Measurements from ENCODE around the gene FOSL1. TPM values are rescaled to one million over a fixed set of nuclear protein-coding genes. Genes with fewer than 3 reads are reported as not detected.
A peak's percentile ranks its signal among the peaks of the same experiment; 100 is the strongest.

FOSL1 gene
- total and polyA plus RNA-seq, 4 experiments from 2014 or later = 0.39 to 0.81 (median 0.79) TPM; not detected in 1

GRCh38 chr11:65870307-65870658 lies 29.9 kb downstream of the FOSL1 start:
- Histone ChIP-seq H3K9me3 (ENCODE audit: control insufficient read depth in 1 of 2, low read length in 2 of 2) (no peaks in the 10 kb centered on the region), H3K36me3 (ENCODE audit: insufficient read depth, low read length) (peaks cover 9% of the 10 kb centered on the region), H3K27ac (ENCODE audit: low read depth, low read length) (no peak overlapping the region), H3K4me3 (ENCODE audit: low read length in 2 of 2) (no peak overlapping the region), H3K4me1 (ENCODE audit: insufficient read depth, low read length) (peaks cover 20% of the 10 kb centered on the region), H3K27me3 (ENCODE audit: insufficient read depth, low read length) (no peaks in the 10 kb centered on the region)
- ChIA-PET POLR2A (ENCODE audit: partially characterized antibody) (interaction anchor here (1.5 to 11.3 kb wide), 4 partner anchors 8 to 20 kb away, joined by 4 to 222 read pairs (median 7); partner anchors contain the start of genes CCDC85B, CFL1 and MUS81), CTCF (ENCODE audit: partially characterized antibody) (interaction anchor here (1.1 to 2.4 kb wide), 4 partner anchors 15 to 118 kb away, joined by 3 to 20 read pairs (median 5); partner anchors contain the start of gene FIBP)
- Mint-ChIP-seq H3K27ac (peak overlapping the region in 2 of 7 donors; percentile 38 to 82), H3K4me1 (peaks cover 7 to 41% (median 23%) of the 10 kb centered on the region in 4 donors), H3K9me3 (no peaks in the 10 kb centered on the region), H3K4me3 (peak overlapping the region in 1 of 8 donors; percentile 57), H3K27me3 (no peaks in the 10 kb centered on the region), H3K36me3 (peaks cover 4 to 15% of the 10 kb centered on the region in 2 donors)
- intact Hi-C loops (cut with micrococcal nuclease) = no loop called here
- DNase-seq = no peak

GRCh38 chr11:65869643-65870306 lies 30.4 kb downstream of the FOSL1 start:
- Histone ChIP-seq H3K4me3 (ENCODE audit: low read length in 2 of 2) (no peak overlapping the region), H3K36me3 (ENCODE audit: insufficient read depth, low read length) (peaks cover 14% of the 10 kb centered on the region), H3K27me3 (ENCODE audit: insufficient read depth, low read length) (no peaks in the 10 kb centered on the region), H3K4me1 (ENCODE audit: insufficient read depth, low read length) (peaks cover 20% of the 10 kb centered on the region), H3K27ac (ENCODE audit: low read depth, low read length) (no peak overlapping the region), H3K9me3 (ENCODE audit: control insufficient read depth in 1 of 2, low read length in 2 of 2) (no peaks in the 10 kb centered on the region)
- Mint-ChIP-seq H3K27me3 (no peaks in the 10 kb centered on the region), H3K4me3 (peak overlapping the region in 1 of 8 donors; percentile 9), H3K4me1 (peaks cover 7 to 41% (median 23%) of the 10 kb centered on the region in 4 donors), H3K27ac (no peak overlapping the region), H3K36me3 (peaks cover 8 to 19% of the 10 kb centered on the region in 2 donors), H3K9me3 (no peaks in the 10 kb centered on the region)
- intact Hi-C loops (cut with micrococcal nuclease) = no loop called here
- POLR2A ChIA-PET (ENCODE audit: partially characterized antibody) = interaction anchor here (0.9 to 11.3 kb wide), 7 partner anchors 9 to 255 kb away, joined by 3 to 222 read pairs (median 4); partner anchors contain the start of genes CCDC85B, CFL1, FIBP and MUS81
- CTCF ChIA-PET (ENCODE audit: partially characterized antibody) = interaction anchor here (0.8 to 2.4 kb wide), 5 partner anchors 9 to 19 kb away, joined by 3 to 20 read pairs (median 13); partner anchors contain the start of genes FIBP and MUS81
- no peak for DNase-seq

- CTCF ChIA-PET (ENCODE audit: partially characterized antibody) = interaction anchor here (0.7 to 2.4 kb wide), 5 partner anchors 8 to 1299 kb away, joined by 3 to 20 read pairs (median 5); partner anchors contain the start of genes FIBP and MUS81
- Mint-ChIP-seq H3K9me3 (no peaks in the 10 kb centered on the region), H3K4me1 (peaks cover 7 to 39% (median 23%) of the 10 kb centered on the region in 4 donors), H3K27me3 (no peaks in the 10 kb centered on the region), H3K4me3 (no peak overlapping the region), H3K27ac (peak overlapping the region in 2 of 7 donors; percentile 36 to 86), H3K36me3 (peaks cover 8 to 25% of the 10 kb centered on the region in 2 donors)
- Histone ChIP-seq H3K4me1 (ENCODE audit: insufficient read depth, low read length) (peaks cover 14% of the 10 kb centered on the region), H3K4me3 (ENCODE audit: low read length in 2 of 2) (no peak overlapping the region), H3K27ac (ENCODE audit: low read depth, low read length) (no peak overlapping the region), H3K9me3 (ENCODE audit: control insufficient read depth in 1 of 2, low read length in 2 of 2) (no peaks in the 10 kb centered on the region), H3K27me3 (ENCODE audit: insufficient read depth, low read length) (no peaks in the 10 kb centered on the region), H3K36me3 (ENCODE audit: insufficient read depth, low read length) (peaks cover 23% of the 10 kb centered on the region)
- intact Hi-C loops (cut with micrococcal nuclease) = no loop called here
- DNase-seq = no peak
- POLR2A ChIA-PET (ENCODE audit: partially characterized antibody) = interaction anchor here (0.9 to 11.3 kb wide), 9 partner anchors 10 to 254 kb away, joined by 3 to 222 read pairs (median 4); partner anchors contain the start of genes CCDC85B, CFL1, FIBP and MUS81
Observed at GRCh38 chr11:65868907-65869306, 31.3 kb downstream of the FOSL1 start.

GRCh38 chr11:65868076-65868667 lies 32.0 kb downstream of the FOSL1 start:
- POLR2A ChIA-PET (ENCODE audit: partially characterized antibody) = interaction anchor here (0.9 to 11.3 kb wide), 5 partner anchors 9 to 60 kb away, joined by 3 to 222 read pairs (median 10); partner anchors contain the start of genes CCDC85B, CFL1 and MUS81
- Histone ChIP-seq H3K4me3 (ENCODE audit: low read length in 2 of 2) (no peak overlapping the region), H3K27me3 (ENCODE audit: insufficient read depth, low read length) (no peaks in the 10 kb centered on the region), H3K9me3 (ENCODE audit: control insufficient read depth in 1 of 2, low read length in 2 of 2) (no peaks in the 10 kb centered on the region), H3K27ac (ENCODE audit: low read depth, low read length) (no peak overlapping the region), H3K36me3 (ENCODE audit: insufficient read depth, low read length) (peaks cover 30% of the 10 kb centered on the region), H3K4me1 (ENCODE audit: insufficient read depth, low read length) (peaks cover 11% of the 10 kb centered on the region)
- peak in 2 of 5 donors; percentile 30 to 56 for DNase-seq
- no peak overlapping the region for H3K4me3 Mint-ChIP-seq
- CTCF ChIA-PET (ENCODE audit: partially characterized antibody) = interaction anchor here (1.8 to 2.4 kb wide), 2 partner anchors 8 to 17 kb away, joined by 13 to 20 read pairs; partner anchors contain the start of gene MUS81
- intact Hi-C loops (cut with micrococcal nuclease) = no loop called here
- peak overlapping the region in 3 of 7 donors; percentile 31 to 55 (median 52) for H3K27ac Mint-ChIP-seq
- H3K4me1 Mint-ChIP-seq = peaks cover 7 to 32% (median 20%) of the 10 kb centered on the region in 4 donors
- H3K36me3 Mint-ChIP-seq = peaks cover 11 to 27% of the 10 kb centered on the region in 2 donors
- H3K27me3 Mint-ChIP-seq = no peaks in the 10 kb centered on the region
- no peaks in the 10 kb centered on the region for H3K9me3 Mint-ChIP-seq

- POLR2A ChIA-PET (ENCODE audit: partially characterized antibody) = interaction anchor here (1.3 to 11.3 kb wide), 4 partner anchors 8 to 23 kb away, joined by 5 to 222 read pairs (median 10); partner anchors contain the start of genes CCDC85B, CFL1, FIBP and MUS81
- CTCF ChIA-PET (ENCODE audit: partially characterized antibody) = interaction anchor here (1.8 to 2.4 kb wide), 3 partner anchors 8 to 18 kb away, joined by 5 to 20 read pairs (median 13); partner anchors contain the start of gene MUS81
- peak overlapping the region in 1 of 7 donors; percentile 46 for H3K27ac Mint-ChIP-seq
- Histone ChIP-seq H3K27me3 (ENCODE audit: insufficient read depth, low read length) (no peaks in the 10 kb centered on the region), H3K4me3 (ENCODE audit: low read length in 2 of 2) (no peak overlapping the region), H3K9me3 (ENCODE audit: control insufficient read depth in 1 of 2, low read length in 2 of 2) (no peaks in the 10 kb centered on the region), H3K4me1 (ENCODE audit: insufficient read depth, low read length) (peaks cover 8% of the 10 kb centered on the region), H3K27ac (ENCODE audit: low read depth, low read length) (no peak overlapping the region), H3K36me3 (ENCODE audit: insufficient read depth, low read length) (peaks cover 37% of the 10 kb centered on the region)
- H3K4me1 Mint-ChIP-seq = peaks cover 6 to 32% (median 18%) of the 10 kb centered on the region in 4 donors
- no peaks in the 10 kb centered on the region for H3K27me3 Mint-ChIP-seq
- peaks cover 16 to 33% of the 10 kb centered on the region in 2 donors for H3K36me3 Mint-ChIP-seq
- intact Hi-C loops (cut with micrococcal nuclease) = no loop called here
- no peak for DNase-seq
- no peaks in the 10 kb centered on the region for H3K9me3 Mint-ChIP-seq
- no peak overlapping the region for H3K4me3 Mint-ChIP-seq
Observed at GRCh38 chr11:65867284-65868071, 32.7 kb downstream of the FOSL1 start.

GRCh38 chr11:65866509-65867283 lies 33.5 kb downstream of the FOSL1 start:
- intact Hi-C loops (cut with micrococcal nuclease) = no loop called here
- no peak overlapping the region for H3K27ac Mint-ChIP-seq
- no peaks in the 10 kb centered on the region for H3K27me3 Mint-ChIP-seq
- H3K36me3 Mint-ChIP-seq = peaks cover 18 to 35% of the 10 kb centered on the region in 2 donors
- ChIA-PET CTCF (ENCODE audit: partially characterized antibody) (interaction anchor here (1.9 kb wide), 1 partner anchor 18 kb away, joined by 5 read pairs; no protein-coding TSS in a partner anchor), POLR2A (ENCODE audit: partially characterized antibody) (interaction anchor here (1.0 to 11.3 kb wide), 3 partner anchors 8 to 251 kb away, joined by 3 to 222 read pairs (median 5); partner anchors contain the start of genes CFL1, FIBP, MUS81 and PCNX3)
- H3K27me3 ChIP-seq (ENCODE audit: insufficient read depth, low read length) = no peaks in the 10 kb centered on the region
- peaks cover 16% of the 10 kb centered on the region for H3K4me1 ChIP-seq (ENCODE audit: insufficient read depth, low read length)
- no peak overlapping the region for H3K27ac ChIP-seq (ENCODE audit: low read depth, low read length)
- H3K9me3 Mint-ChIP-seq = no peaks in the 10 kb centered on the region
- peaks cover 6 to 34% (median 17%) of the 10 kb centered on the region in 4 donors for H3K4me1 Mint-ChIP-seq
- DNase-seq = no peak
- no peak overlapping the region for H3K4me3 ChIP-seq (ENCODE audit: low read length in 2 of 2)
- peaks cover 45% of the 10 kb centered on the region for H3K36me3 ChIP-seq (ENCODE audit: insufficient read depth, low read length)
- H3K4me3 Mint-ChIP-seq = no peak overlapping the region
- H3K9me3 ChIP-seq (ENCODE audit: control insufficient read depth in 1 of 2, low read length in 2 of 2) = no peaks in the 10 kb centered on the region

Data from CD4-positive, alpha-beta memory T cell (primary cell).